ENCODE results near the gene SUMF1. TPM values are rescaled to one million over a fixed set of nuclear protein-coding genes. Genes with fewer than 3 reads are reported as not detected.

SUMF1 gene
- polyA plus RNA-seq, 3 donors, result 25.7 to 80.4 (median 74.2) TPM

- WGBS (ENCODE audit: insufficient coverage), result no CpG with 5 or more reads among the region's 2 CpGs
- H3K9me3 Mint-ChIP-seq, result peaks cover 0 to 11% (median 2%) of the 10 kb centered on the region in 7 donors
- TF ChIP-seq, protein P1, sequence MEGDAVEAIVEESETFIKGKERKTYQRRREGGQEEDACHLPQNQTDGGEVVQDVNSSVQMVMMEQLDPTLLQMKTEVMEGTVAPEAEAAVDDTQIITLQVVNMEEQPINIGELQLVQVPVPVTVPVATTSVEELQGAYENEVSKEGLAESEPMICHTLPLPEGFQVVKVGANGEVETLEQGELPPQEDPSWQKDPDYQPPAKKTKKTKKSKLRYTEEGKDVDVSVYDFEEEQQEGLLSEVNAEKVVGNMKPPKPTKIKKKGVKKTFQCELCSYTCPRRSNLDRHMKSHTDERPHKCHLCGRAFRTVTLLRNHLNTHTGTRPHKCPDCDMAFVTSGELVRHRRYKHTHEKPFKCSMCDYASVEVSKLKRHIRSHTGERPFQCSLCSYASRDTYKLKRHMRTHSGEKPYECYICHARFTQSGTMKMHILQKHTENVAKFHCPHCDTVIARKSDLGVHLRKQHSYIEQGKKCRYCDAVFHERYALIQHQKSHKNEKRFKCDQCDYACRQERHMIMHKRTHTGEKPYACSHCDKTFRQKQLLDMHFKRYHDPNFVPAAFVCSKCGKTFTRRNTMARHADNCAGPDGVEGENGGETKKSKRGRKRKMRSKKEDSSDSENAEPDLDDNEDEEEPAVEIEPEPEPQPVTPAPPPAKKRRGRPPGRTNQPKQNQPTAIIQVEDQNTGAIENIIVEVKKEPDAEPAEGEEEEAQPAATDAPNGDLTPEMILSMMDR (IDR thresholded peaks at IDR 0.05), result no peak
- H3K4me2 ChIP-seq (replicated peaks; ENCODE audit: extremely low read depth, low read length, poor library complexity, severe bottlenecking), result no peak overlapping the region
- no peaks in the 10 kb centered on the region for H3K4me1 ChIP-seq (ENCODE audit: control insufficient read depth in 1 of 2, insufficient read depth in 2 of 2, low read length in 2 of 2)
- H3K4me3 ChIP-seq (replicated peaks in 1 of 3; ENCODE audit: low read depth in 2 of 3, low read length in 3 of 3), result no peak overlapping the region
- no peaks in the 10 kb centered on the region for H3K79me2 ChIP-seq (ENCODE audit: insufficient read depth, low read length)
- no peaks in the 10 kb centered on the region for H3K9me3 ChIP-seq (replicated peaks in 1 of 2; ENCODE audit: control insufficient read depth in 1 of 2, insufficient read depth in 1 of 2, low read length in 2 of 2)
- no peak overlapping the region for H3K9ac ChIP-seq (ENCODE audit: insufficient read depth, low read length, poor library complexity, severe bottlenecking)
- no peak overlapping the region for H3K4me3 Mint-ChIP-seq
- peak overlapping the region in 2 of 7 donors; percentile 31 to 36 for H3K27ac Mint-ChIP-seq
- no peaks in the 10 kb centered on the region for H3K27me3 ChIP-seq (ENCODE audit: control insufficient read depth in 2 of 2, insufficient read depth in 2 of 2, low read length in 2 of 2)
- no peaks in the 10 kb centered on the region for H3K27me3 Mint-ChIP-seq (ENCODE audit: low read depth in 3 of 3)
- peaks cover 19 to 45% of the 10 kb centered on the region in 2 donors for H3K36me3 ChIP-seq (replicated peaks in 1 of 2; ENCODE audit: control insufficient read depth in 1 of 2, insufficient read depth in 2 of 2, low read length in 2 of 2)
- intact Hi-C loops (cut with micrococcal nuclease), result no loop called here
- no peaks in the 10 kb centered on the region for H4K20me1 ChIP-seq (ENCODE audit: insufficient read depth, low read length)
- no peaks in the 10 kb centered on the region for H3K4me1 Mint-ChIP-seq
- no peak for DNase-seq
- no peak overlapping the region for H3K27ac ChIP-seq (ENCODE audit: low read depth in 1 of 2, low read length in 2 of 2)
- no peak overlapping the region for H2AFZ ChIP-seq (ENCODE audit: insufficient read depth, low read depth, low read length, poor library complexity, severe bottlenecking)
- peaks cover 39 to 52% of the 10 kb centered on the region in 2 donors for H3K36me3 Mint-ChIP-seq
Observed at GRCh38 chr3:4362523-4362922, 104.5 kb downstream of the SUMF1 start.

DNA sequence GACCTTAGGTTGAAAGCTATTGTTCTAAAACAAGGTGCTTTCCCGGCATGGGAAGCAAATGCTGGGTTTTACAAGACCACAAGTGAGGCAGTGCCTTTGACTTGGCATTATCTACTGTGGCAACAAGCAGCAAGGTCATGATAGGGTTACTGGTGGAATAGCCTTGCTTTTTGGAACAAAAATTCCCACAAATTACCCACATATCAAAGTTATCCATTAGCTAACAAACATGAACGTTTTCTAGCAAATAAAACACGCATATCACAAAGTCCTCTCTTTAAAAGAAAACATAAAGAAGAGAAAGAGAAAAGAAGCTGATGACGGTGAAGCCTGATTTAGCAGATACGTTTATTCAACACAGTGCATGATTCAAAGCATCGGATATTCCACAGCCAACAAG is 106.3 kb downstream of the SUMF1 start:
- DNase-seq, result no peak
- H3K27ac Mint-ChIP-seq, result no peak overlapping the region
- peaks cover 0 to 2% (median 0%) of the 10 kb centered on the region in 7 donors for H3K9me3 Mint-ChIP-seq
- peaks cover 33 to 51% of the 10 kb centered on the region in 2 donors for H3K36me3 Mint-ChIP-seq
- Histone ChIP-seq H3K4me2 (replicated peaks; ENCODE audit: extremely low read depth, low read length, poor library complexity, severe bottlenecking) (no peak overlapping the region), H3K9me3 (replicated peaks in 1 of 2; ENCODE audit: control insufficient read depth in 1 of 2, insufficient read depth in 1 of 2, low read length in 2 of 2) (no peaks in the 10 kb centered on the region), H3K36me3 (replicated peaks in 1 of 2; ENCODE audit: control insufficient read depth in 1 of 2, insufficient read depth in 2 of 2, low read length in 2 of 2) (peaks cover 19 to 51% of the 10 kb centered on the region in 2 donors), H4K20me1 (ENCODE audit: insufficient read depth, low read length) (no peaks in the 10 kb centered on the region), H2AFZ (ENCODE audit: insufficient read depth, low read depth, low read length, poor library complexity, severe bottlenecking) (no peak overlapping the region), H3K9ac (ENCODE audit: insufficient read depth, low read length, poor library complexity, severe bottlenecking) (no peak overlapping the region), H3K4me3 (replicated peaks in 1 of 3; ENCODE audit: low read depth in 2 of 3, low read length in 3 of 3) (no peak overlapping the region), H3K79me2 (ENCODE audit: insufficient read depth, low read length) (no peaks in the 10 kb centered on the region), H3K27me3 (ENCODE audit: control insufficient read depth in 2 of 2, insufficient read depth in 2 of 2, low read length in 2 of 2) (no peaks in the 10 kb centered on the region), H3K27ac (ENCODE audit: low read depth in 1 of 2, low read length in 2 of 2) (no peak overlapping the region), H3K4me1 (ENCODE audit: control insufficient read depth in 1 of 2, insufficient read depth in 2 of 2, low read length in 2 of 2) (no peaks in the 10 kb centered on the region)
- TF ChIP-seq, protein P1 (IDR thresholded peaks at IDR 0.05), result no peak
- no peaks in the 10 kb centered on the region for H3K27me3 Mint-ChIP-seq (ENCODE audit: low read depth in 3 of 3)
- intact Hi-C loops (cut with micrococcal nuclease), result no loop called here
- no peaks in the 10 kb centered on the region for H3K4me1 Mint-ChIP-seq
- WGBS (ENCODE audit: insufficient coverage), result 100% methylated on average over 1 of the region's 6 CpGs
- no peak overlapping the region for H3K4me3 Mint-ChIP-seq
